GM12892 (cell line): ENCODE measurements around the gene GDPD4.

ENCODE experiments used
- POLR2A ChIP-seq: IDR thresholded peaks from 2 replicates; pipeline ENCODE4 v1.6.1; 2011; ENCODE audit warnings: low read depth, low read length, control low read depth
- POLR2AphosphoS5 ChIP-seq: IDR thresholded peaks from 2 replicates; pipeline ENCODE4 v1.6.1; 2011; ENCODE audit warnings: low read depth, low read length, control low read depth

GRCh38 chr11:77213029-77213579 lies 88.4 kb downstream of the GDPD4 start:
- TF ChIP-seq POLR2AphosphoS5: no peak
- no peak for TF ChIP-seq POLR2A
